ENCODE measurements around the gene VPS13C. TPM values are rescaled to one million over a fixed set of nuclear protein-coding genes. Genes with fewer than 3 reads are reported as not detected.

Gene VPS13C
- total RNA-seq, 1 donor from 2014 or later, result 100 TPM

DNA sequence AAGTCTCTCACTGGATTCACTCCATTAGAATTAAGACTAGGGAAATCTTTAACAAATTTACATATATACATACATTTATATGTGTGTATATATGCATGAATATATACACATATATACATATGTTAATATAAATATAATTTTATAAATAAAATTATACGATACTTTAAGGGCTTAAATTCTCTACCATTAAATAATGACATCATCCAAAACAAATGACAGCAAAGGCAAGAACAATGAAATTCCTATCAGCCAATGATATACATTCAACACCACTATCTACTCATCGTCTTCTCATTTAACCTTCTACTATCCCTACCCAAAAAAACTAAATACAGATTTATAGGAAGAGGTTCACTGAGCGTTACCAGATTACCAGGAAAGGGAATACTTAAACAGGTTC lies 152.0 kb downstream of the VPS13C start:
- TF ChIP-seq, protein P1, sequence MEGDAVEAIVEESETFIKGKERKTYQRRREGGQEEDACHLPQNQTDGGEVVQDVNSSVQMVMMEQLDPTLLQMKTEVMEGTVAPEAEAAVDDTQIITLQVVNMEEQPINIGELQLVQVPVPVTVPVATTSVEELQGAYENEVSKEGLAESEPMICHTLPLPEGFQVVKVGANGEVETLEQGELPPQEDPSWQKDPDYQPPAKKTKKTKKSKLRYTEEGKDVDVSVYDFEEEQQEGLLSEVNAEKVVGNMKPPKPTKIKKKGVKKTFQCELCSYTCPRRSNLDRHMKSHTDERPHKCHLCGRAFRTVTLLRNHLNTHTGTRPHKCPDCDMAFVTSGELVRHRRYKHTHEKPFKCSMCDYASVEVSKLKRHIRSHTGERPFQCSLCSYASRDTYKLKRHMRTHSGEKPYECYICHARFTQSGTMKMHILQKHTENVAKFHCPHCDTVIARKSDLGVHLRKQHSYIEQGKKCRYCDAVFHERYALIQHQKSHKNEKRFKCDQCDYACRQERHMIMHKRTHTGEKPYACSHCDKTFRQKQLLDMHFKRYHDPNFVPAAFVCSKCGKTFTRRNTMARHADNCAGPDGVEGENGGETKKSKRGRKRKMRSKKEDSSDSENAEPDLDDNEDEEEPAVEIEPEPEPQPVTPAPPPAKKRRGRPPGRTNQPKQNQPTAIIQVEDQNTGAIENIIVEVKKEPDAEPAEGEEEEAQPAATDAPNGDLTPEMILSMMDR (IDR thresholded peaks at IDR 0.05), result no peak
- Histone ChIP-seq H3K27ac (no peak overlapping the region), H3K4me3 (no peak overlapping the region), H3K4me1 (no peaks in the 10 kb centered on the region), H3K36me3 (peaks cover 79% of the 10 kb centered on the region), H3K27me3 (ENCODE audit: low read depth) (no peaks in the 10 kb centered on the region), H3K9me3 (no peaks in the 10 kb centered on the region)
- intact Hi-C loops (cut with DNase I), result no loop called here
- no peak for DNase-seq
- ATAC-seq, result no peak

GRCh38 chr15:61907753-61908086 lies 152.5 kb downstream of the VPS13C start:
- Histone ChIP-seq H3K4me1 (no peaks in the 10 kb centered on the region), H3K4me3 (no peak overlapping the region), H3K27ac (no peak overlapping the region), H3K9me3 (no peaks in the 10 kb centered on the region), H3K27me3 (ENCODE audit: low read depth) (no peaks in the 10 kb centered on the region), H3K36me3 (peaks cover 78% of the 10 kb centered on the region)
- DNase-seq (no peak), ATAC-seq (no peak)
- TF ChIP-seq, protein P1 (IDR thresholded peaks at IDR 0.05), result no peak
- intact Hi-C loops (cut with DNase I), result no loop called here

DNA sequence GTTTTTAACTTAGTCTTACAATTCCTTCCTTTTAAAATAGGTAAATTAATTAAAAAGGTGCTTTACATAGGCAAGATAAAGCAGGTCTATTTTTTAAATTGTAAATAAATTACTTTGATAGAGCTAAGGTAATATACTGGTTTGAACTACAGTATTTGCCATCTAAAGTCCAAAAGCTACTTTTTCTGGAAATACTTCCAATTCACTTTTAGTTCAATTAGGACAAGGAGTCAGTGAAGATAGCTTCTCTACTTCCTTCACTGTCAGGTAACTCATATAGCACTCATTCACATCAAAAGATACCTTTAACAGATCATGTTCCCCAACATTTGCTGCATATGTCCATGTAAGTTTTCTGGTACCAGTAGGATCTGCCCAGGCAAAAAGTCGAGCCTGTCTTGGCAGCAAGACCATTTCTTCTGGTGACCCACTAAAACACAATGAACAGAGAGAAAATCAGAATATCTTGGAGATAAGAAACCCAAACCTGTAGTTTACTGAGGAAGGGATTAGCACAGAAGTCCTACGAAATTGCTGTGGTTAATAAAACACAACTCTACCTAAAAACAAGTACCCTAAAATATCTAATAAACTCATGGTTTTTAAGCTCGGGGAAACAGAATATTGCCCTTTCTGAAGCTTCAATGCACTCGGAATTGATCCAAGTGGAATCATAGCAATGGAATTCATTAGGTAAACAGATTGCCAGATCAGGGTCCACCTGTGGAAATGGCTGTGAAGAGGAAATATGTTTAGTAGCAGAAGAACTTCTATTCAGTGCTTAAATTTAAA lies 153.1 kb downstream of the VPS13C start:
- DNase-seq (no peak), ATAC-seq (no peak)
- Histone ChIP-seq H3K36me3 (peaks cover 78% of the 10 kb centered on the region), H3K4me1 (no peaks in the 10 kb centered on the region), H3K27ac (no peak overlapping the region), H3K9me3 (no peaks in the 10 kb centered on the region), H3K27me3 (ENCODE audit: low read depth) (no peaks in the 10 kb centered on the region), H3K4me3 (no peak overlapping the region)
- intact Hi-C loops (cut with DNase I), result no loop called here
- TF ChIP-seq, protein P1 (IDR thresholded peaks at IDR 0.05), result no peak

DNA sequence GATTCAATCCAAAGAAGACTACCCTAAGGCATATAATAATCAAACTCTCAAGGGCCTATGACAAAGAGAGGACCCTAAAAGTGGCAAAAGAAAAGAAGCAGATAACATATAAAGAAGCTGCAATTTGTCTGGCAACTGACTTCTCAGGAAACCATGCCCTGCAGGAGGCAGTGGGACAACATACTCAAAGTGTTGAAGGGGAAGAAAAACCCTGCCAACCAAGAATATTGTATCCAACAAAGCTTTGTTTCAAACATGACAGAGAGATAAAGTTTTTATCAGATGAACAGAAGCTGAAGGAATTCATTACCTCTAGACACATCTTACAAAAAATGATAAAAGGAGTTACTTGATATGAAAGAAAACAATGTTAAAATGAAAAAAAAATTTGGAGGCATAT lies 167.1 kb downstream of the VPS13C start:
- DNase-seq (no peak), ATAC-seq (no peak)
- Histone ChIP-seq H3K27ac (no peak overlapping the region), H3K9me3 (peaks cover 21% of the 10 kb centered on the region), H3K4me3 (no peak overlapping the region), H3K4me1 (no peaks in the 10 kb centered on the region), H3K36me3 (peaks cover 30% of the 10 kb centered on the region), H3K27me3 (ENCODE audit: low read depth) (no peaks in the 10 kb centered on the region)
- TF ChIP-seq, protein P1 (IDR thresholded peaks at IDR 0.05), result no peak
- intact Hi-C loops (cut with DNase I), result no loop called here

- no peak for ATAC-seq
- intact Hi-C loops (cut with DNase I), result no loop called here
- peaks cover 21% of the 10 kb centered on the region for H3K9me3 ChIP-seq
These were observed 168.1 kb downstream of the VPS13C start for GRCh38 chr15:61892140-61892539.

More at GRCh38 chr15:61892140-61892539, 168.1 kb downstream of the VPS13C start:
- Histone ChIP-seq H3K36me3 (peaks cover 33% of the 10 kb centered on the region), H3K4me1 (no peaks in the 10 kb centered on the region), H3K4me3 (no peak overlapping the region), H3K27ac (no peak overlapping the region), H3K27me3 (ENCODE audit: low read depth) (no peaks in the 10 kb centered on the region)
- no peak for DNase-seq
- TF ChIP-seq, protein P1 (IDR thresholded peaks at IDR 0.05), result no peak

Measured in lower lobe of right lung (tissue), 2 donors.